ENCODE results near the gene CAV3.

- TF ChIP-seq CTCF (IDR thresholded peaks at IDR 0.05; ENCODE audit: insufficient read depth, low read depth, low read length) (no peak), EZH2 (IDR thresholded peaks at IDR 0.05; ENCODE audit: insufficient read depth, low read length) (no peak)
Observed at GRCh38 chr3:8749316-8749715, 15.7 kb downstream of the CAV3 start.
